GM18520 (cell line): Measurements from ENCODE around the gene NEMP1.
A peak's percentile ranks its signal among the peaks of the same experiment; 100 is the strongest.
"Not testable (repeated sequence)": the region's sequence is repeated elsewhere in the genome, so short reads cannot be mapped to it uniquely, and the experiment has no call there.

ENCODE experiments used
- ATAC-seq: cut with Tn5 transposase; IDR thresholded peaks from one replicate; pipeline ENCODE4 v1.9.1; 2021; ENCODE audit not compliant: unreplicated experiment

Gene NEMP1

GRCh38 chr12:57031138-57031725 is 47.4 kb downstream of the NEMP1 start:
- no peak for ATAC-seq

GRCh38 chr12:57029457-57029856 is 49.1 kb downstream of the NEMP1 start:
- ATAC-seq: no peak

GRCh38 chr12:57027805-57028153 is 50.8 kb downstream of the NEMP1 start:
- ATAC-seq: no peak

- ATAC-seq: no peak
Measured at GRCh38 chr12:57027011-57027804, 51.4 kb downstream of the NEMP1 start.

GRCh38 chr12:57025196-57025595 is 53.4 kb downstream of the NEMP1 start:
- ATAC-seq: no peak

- not testable (repeated sequence) for ATAC-seq
Measured at GRCh38 chr12:57022324-57022723, 56.3 kb downstream of the NEMP1 start.

- no peak for ATAC-seq
Measured at GRCh38 chr12:57019983-57020719, 58.4 kb downstream of the NEMP1 start.

- ATAC-seq: no peak
Measured at GRCh38 chr12:57018906-57019305, 59.7 kb downstream of the NEMP1 start.

GRCh38 chr12:57018353-57018752 is 60.2 kb downstream of the NEMP1 start:
- not testable (repeated sequence) for ATAC-seq

- no peak for ATAC-seq
Measured at GRCh38 chr12:57016348-57016747, 62.2 kb downstream of the NEMP1 start, which contains the start of gene TAC3. TAC3 (minus strand) TSS chr12:57016529; CDS start chr12:57015797, 732 bp downstream.

GRCh38 chr12:57012600-57013465 is 65.8 kb downstream of the NEMP1 start:
- peak; percentile 54 for ATAC-seq

GRCh38 chr12:57011438-57012424 is 66.9 kb downstream of the NEMP1 start:
- peak; percentile 51 for ATAC-seq

GRCh38 chr12:57010627-57011247 is 67.9 kb downstream of the NEMP1 start:
- ATAC-seq: no peak

GRCh38 chr12:57009949-57010626 is 68.5 kb downstream of the NEMP1 start:
- ATAC-seq: no peak

GRCh38 chr12:57008178-57008577 is 70.4 kb downstream of the NEMP1 start:
- ATAC-seq: no peak

- no peak for ATAC-seq
Measured at GRCh38 chr12:57006809-57007475, 71.6 kb downstream of the NEMP1 start.

- ATAC-seq: peak; percentile 51
Measured at GRCh38 chr12:57005980-57006808, 72.4 kb downstream of the NEMP1 start, which contains the start of gene ZBTB39. ZBTB39 (minus strand) TSS chr12:57006546; CDS start chr12:57004917, 1,629 bp downstream.
